B cell (primary cell): ENCODE results near the gene TRDN.

Source experiments
- CTCF ChIP-seq: fragments of 200-600 bp; IDR thresholded peaks from one replicate; pipeline ENCODE4 v1.8.0; 2022; ENCODE audit warnings: antibody characterized with exemption, mild to moderate bottlenecking
- EZH2 ChIP-seq: IDR thresholded peaks from 2 replicates; pipeline ENCODE4 v1.6.1; 2012; ENCODE audit warnings: borderline replicate concordance, low read depth, mild to moderate bottlenecking, moderate library complexity, low read length; ENCODE audit not compliant: insufficient read depth, poor library complexity, severe bottlenecking

- TF ChIP-seq CTCF (no peak), EZH2 (no peak)
Observed at GRCh38 chr6:123263981-123264380, 372.8 kb downstream of the TRDN start.
